HEK293 (cell line): ENCODE data around the gene SNN.

Experiments used
- CTCF ChIP-seq: fragments of 450-650 bp; formaldehyde crosslinking; IDR thresholded peaks from 2 replicates; pipeline ENCODE4 v1.5.1; 2016; ENCODE audit warnings: missing biosample characterization, missing genetic modification characterization
- ZFP41 ChIP-seq: fragments of 450-650 bp; formaldehyde crosslinking; IDR thresholded peaks from 2 replicates; pipeline ENCODE4 v1.5.1; 2016; ENCODE audit warnings: missing biosample characterization, missing genetic modification characterization, borderline replicate concordance
- ZSCAN23 ChIP-seq: fragments of 450-650 bp; formaldehyde crosslinking; IDR thresholded peaks from 2 replicates; pipeline ENCODE4 v1.5.1; 2016; ENCODE audit warnings: missing biosample characterization, missing genetic modification characterization

GRCh38 chr16:11692171-11692570 is 23.9 kb downstream of the SNN start:
- TF ChIP-seq ZFP41 (tag by site-specific recombination), result no peak
- TF ChIP-seq ZSCAN23 (tag by site-specific recombination), result no peak
- no peak for TF ChIP-seq CTCF (tag by site-specific recombination)
